HG03354 (cell line): Measurements from ENCODE around the gene CLEC16A.

Source experiments
- ATAC-seq: cut with Tn5 transposase; IDR thresholded peaks from one replicate; pipeline ENCODE4 v1.9.1; 2021; ENCODE audit warnings: mild to moderate bottlenecking; ENCODE audit not compliant: unreplicated experiment, poor library complexity, severe bottlenecking

CLEC16A gene

DNA sequence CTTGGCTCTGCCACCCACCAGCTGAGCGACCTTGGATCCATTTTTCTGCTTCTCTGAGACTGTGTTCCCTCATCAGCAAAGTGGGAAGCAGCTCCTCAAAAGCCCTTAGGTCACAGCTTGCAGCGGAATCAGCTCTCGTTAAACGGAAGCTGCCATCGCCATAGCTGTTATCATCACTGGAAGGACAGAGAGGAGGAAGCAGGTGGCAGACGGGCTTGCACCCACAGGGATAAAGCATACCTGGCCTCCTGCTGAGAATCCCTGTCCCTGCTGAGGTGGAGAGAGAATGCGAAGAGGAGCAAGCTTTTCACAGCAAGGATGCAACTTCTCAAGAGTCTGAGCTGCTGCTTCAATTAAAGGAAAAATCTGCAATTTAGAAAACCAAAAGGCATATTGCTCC, 106.6 kb downstream of the CLEC16A start:
- ATAC-seq = no peak

GRCh38 chr16:11051430-11051829, 107.1 kb downstream of the CLEC16A start:
- no peak for ATAC-seq

- peak; percentile 83 for ATAC-seq
Measured at GRCh38 chr16:11051879-11052808, 107.8 kb downstream of the CLEC16A start.

DNA sequence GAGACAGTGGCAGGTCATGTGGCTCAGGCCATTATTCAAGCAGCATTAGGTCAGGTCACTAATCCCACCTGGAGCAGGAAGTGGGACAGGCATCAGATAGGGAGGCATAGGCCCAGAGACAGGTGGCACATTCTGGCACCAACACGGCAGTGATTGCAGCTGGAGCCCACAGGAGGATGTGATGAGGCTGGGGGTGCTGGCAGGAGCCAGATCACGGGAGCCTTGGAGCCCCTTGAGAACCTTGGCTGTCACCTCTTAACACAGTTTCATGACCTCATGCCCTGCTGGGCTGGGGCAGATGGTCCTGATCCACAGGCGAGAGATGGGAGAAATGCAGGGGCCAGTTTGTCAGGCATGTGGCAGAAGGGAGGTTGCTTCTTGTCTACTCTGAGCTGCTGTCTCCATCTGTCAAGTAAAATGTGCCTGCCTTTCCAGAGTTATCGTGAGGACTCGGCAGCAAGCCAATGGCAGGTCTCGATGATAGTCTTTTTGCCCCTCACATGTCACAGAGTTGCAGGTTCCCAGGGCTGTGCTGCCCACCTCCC, 109.6 kb downstream of the CLEC16A start:
- ATAC-seq = no peak

DNA sequence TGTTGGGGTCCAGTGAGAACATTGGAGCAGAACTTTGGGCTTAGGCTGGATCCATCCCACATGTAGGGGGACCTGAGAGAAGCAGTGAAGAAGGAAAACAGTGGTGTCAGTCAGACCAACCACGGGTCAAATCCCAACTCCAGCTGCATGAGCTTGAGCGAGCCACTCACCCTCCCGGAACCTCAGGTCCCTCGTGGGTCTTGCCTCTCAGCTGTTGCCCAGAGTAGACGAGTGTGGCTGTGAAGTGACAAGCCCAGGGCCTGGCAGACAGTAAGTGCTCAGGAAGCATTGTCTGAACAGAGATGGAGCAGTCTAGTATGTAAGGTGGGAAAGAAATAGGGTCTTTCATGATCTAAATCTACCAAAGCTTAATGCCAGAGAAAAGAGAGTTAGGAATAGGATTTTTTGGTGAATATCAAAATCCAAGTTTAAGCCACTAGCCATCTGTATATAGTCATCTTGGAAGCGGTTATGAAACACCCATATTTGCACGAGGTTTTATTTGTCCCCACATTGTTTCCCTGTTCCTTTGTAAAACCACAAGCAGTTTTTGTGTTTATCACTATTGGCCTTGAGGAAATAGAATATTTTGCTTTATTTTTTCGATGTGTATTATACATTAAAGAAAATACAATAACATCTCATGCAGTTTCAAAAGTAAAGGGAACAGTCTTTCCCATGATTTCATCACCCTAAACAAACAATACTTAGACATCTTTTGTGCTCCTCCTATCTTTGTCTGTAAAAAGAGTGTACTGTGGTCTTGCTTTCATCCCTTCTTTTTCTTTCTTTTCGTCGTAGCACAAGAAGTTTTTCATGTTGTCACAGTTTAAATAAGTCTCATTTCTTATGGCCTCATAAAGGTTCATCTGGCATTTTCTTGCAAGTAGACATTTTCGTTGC, 112.0 kb downstream of the CLEC16A start:
- ATAC-seq = no peak

DNA sequence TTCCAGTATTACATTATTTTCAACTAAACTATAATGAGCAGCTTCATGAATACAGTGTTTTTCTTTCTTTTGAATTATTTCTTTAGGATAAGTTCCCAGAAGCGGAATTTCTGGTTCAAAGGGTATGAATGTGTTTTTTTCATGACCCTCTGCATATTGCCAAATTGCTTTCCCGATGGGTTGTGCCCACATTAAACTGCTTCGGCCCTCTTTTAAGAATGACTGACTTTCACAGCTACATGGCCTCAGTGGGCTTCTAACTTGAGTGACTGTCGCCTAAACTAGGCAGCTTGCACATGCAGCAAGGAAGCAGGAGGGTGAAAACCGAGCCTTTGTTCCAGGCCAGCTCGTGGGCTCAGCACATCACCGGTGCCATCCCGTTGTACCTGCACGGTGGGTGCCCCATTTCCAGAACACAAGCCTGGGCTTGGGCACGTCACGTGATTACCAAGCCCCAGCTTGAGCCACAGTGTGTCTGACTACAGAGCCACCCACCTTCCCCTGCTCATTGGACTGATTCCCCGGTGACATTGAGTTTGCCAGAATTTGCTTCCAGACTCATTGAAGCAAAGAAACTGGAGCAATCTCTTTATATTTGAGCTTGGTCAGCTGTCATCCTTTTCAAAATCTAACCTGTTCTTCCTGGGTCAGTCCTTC, 112.8 kb downstream of the CLEC16A start:
- ATAC-seq = no peak

GRCh38 chr16:11057711-11058345, 113.5 kb downstream of the CLEC16A start:
- no peak for ATAC-seq

- ATAC-seq = no peak
Measured at GRCh38 chr16:11058832-11059231, 114.5 kb downstream of the CLEC16A start.

DNA sequence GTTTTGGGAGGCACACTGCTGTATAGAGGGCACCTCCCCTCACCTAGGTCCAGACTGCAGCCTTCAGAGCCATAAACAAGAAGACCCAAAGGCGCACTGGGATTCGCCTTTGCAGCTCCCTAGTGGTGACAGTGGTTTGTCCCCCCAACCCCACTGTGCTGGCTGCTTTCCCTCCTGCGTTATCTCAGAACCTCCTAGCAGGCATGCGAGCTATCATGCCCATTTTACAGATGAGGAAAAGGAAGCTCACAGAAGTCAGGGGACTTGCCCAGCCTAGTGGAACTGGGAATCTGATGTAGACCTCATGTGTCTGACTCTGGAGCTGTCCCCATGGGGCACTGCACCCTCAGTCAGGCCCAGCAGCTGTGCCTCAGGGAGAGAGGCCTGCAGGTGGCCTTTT, 115.2 kb downstream of the CLEC16A start:
- ATAC-seq = no peak

- no peak for ATAC-seq
Measured at GRCh38 chr16:11060364-11060763, 116.0 kb downstream of the CLEC16A start.

DNA sequence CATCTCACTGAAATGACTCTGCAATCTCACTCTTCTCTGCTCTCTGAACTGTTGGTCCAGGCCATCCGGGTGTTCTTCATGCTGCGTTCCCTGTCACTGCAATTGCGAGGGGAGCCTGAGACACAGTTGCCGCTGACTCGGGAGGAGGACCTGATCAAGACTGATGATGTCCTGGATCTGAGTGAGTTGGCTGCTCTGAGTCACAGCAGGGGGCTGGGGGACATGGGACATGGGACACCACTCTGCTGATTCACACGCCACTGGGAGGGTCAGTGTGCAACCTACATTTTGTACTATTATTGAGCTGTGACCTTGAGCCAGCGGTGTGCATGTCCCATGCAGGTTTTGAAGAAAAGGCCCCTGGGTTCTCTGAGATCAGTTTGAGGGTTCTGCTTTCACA, 116.5 kb downstream of the CLEC16A start:
- ATAC-seq = no peak

DNA sequence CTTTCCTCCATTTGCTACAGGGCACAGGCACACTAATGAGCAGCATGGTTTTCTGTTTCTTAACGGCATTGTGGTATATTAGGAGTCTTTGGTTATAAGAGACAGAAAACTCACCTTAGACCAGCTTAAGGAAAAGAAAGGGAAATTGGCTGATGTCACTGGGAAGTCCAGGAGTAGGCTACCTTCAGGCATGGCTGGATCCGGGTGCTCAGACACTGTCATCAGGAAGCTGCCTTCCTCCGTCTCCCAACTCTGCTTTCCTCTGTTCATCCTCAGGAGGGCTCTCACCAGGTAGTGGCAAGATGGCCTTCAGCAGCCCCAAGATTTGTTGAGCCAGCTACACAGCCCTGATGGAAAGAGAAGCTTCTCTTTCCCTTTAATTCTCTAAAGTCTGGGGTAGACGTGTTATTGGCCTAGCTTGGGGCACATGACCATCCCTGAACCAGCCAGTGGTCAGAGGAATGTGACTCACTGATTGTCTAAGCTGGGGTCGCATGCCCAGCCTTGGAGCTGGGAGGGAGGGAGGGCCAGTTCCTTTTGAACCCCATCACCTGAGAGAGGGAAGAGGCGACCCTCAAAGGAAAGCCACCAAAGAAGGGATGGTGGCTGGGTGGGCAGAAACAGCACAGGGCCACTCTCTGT, 117.4 kb downstream of the CLEC16A start:
- no peak for ATAC-seq

- no peak for ATAC-seq
Measured at GRCh38 chr16:11063448-11064201, 119.3 kb downstream of the CLEC16A start.

- ATAC-seq = no peak
Measured at GRCh38 chr16:11064202-11064540, 119.8 kb downstream of the CLEC16A start.

DNA sequence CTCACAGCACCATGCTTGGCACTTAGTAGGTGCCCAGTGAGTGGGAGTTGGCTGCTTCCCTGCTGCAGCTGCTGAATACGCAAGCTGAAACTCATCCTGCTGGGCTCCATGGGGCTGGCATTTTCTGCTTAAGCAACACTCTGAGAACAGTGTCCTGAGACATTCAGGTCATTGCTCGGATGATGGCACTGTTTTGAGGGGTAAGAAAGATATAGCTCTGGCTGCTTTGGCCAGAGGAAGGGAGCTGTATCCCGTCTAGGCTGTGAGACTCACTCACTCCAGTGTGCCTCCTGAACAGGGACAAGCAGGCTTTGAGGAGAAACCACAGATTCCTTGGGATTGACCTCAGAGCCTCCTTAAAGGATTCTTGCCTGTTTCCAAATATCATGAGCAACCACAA, 120.5 kb downstream of the CLEC16A start:
- ATAC-seq = no peak

GRCh38 chr16:11066261-11066870, 122.0 kb downstream of the CLEC16A start:
- ATAC-seq = no peak

DNA sequence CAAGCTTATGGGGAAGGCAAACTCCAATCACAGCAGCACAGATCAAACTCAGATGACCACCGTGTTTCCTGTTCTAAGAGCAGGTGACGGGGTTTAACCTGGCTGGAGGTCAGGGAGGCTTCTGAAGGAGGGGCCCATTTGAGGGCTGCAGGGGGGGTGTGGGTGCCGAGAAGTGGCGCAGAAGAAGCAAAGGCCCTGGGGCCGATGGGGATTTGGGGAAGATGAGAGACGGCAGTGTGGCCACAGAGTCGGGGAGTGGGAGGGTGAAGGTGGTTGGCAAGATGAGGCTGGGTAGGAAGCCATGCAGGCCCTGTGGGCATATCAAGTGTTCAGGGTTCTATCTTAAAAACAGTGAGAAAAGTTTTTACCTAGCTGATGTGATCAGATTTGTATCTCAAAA, 122.9 kb downstream of the CLEC16A start:
- no peak for ATAC-seq

DNA sequence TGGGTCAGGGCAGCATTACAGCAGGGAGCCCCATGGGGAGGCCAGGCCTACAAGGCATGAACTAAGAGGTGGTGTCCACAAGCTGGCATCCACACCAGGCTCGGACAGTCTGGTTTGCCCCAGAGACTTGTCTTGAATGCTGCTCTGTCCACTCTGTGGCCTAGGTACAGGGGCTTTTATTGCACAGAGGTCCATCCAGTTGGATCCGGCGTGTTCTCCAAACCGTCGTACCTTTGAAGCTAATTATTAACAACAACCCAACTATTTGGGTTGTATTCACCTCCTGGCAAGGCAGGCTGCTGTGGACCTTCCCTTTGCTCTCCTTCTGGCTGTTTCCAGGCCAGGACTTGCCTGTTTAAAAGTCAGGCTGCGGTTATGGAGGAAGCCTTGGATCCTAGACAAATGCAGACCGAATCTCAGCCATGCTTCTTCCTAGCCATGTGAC, 123.4 kb downstream of the CLEC16A start:
- no peak for ATAC-seq
